HepG2 (cell line): ENCODE results near the gene UEVLD. TPM values are rescaled to one million over a fixed set of nuclear protein-coding genes. Genes with fewer than 3 reads are reported as not detected.

Source experiments
- ATAC-seq: fragments of 200-7000 bp; cut with Tn5 transposase; 3 replicates; pipeline ENCODE4 v1.9.1; 2020; ENCODE audit warnings: mild to moderate bottlenecking, moderate library complexity
- BruUV-seq: library from RNA; stranded (reverse); fragments of 400-500 nt; replicated peaks from 2 replicates; lab custom pipeline; 2021; lab: Mats Ljungman, UMichigan
- CTCF ChIA-PET: fragments of 300-600 bp; formaldehyde crosslinking; extraction: SDS; loops from one replicate; lab custom pipeline; 2021; ENCODE audit warnings: low total read pairs, inconsistent platforms, low intra/inter-chr PET ratio; lab: Yijun Ruan, JAX
- POLR2A ChIA-PET: fragments of 350-600 bp; sonication (Branson Sonifier 250); formaldehyde crosslinking; loops from one replicate; lab custom pipeline; 2020; ENCODE audit warnings: antibody characterized with exemption, inconsistent platforms; lab: Yijun Ruan, JAX
- DNase-seq: peaks from one replicate; pipeline ENCODE4 v3.0.0-alpha.2; 2015; ENCODE audit warnings: low spot score
- FAIRE-seq: peaks from 3 replicates; lab custom pipeline; 2011; peaks lifted over from hg19 to GRCh38; lab: Jason Lieb, UNC
- H2AFZ ChIP-seq: one replicate; pipeline ENCODE4 v1.6.1; 2011; ENCODE audit warnings: low read length, inconsistent platforms
- H3K27ac ChIP-seq: fragments of 300-600 bp; 3 replicates; pipeline ENCODE4 v1.8.0; 2011; ENCODE audit warnings: mixed run types, mild to moderate bottlenecking, mixed read lengths, low read length, inconsistent platforms; ENCODE audit not compliant: insufficient read depth; ENCODE audit errors: extremely low read length
- H3K27me3 ChIP-seq, 2 experiments: fragments of 200-600 bp in 1 of 2; 2 replicates in 1 of 2; 3 replicates in 1 of 2; pipeline versions ENCODE4 v1.6.0 to v1.8.0; 2011; ENCODE audit warnings: low read length in 2 of 2, mild to moderate bottlenecking in 2 of 2, moderate library complexity in 2 of 2, inconsistent platforms in 1 of 2; ENCODE audit not compliant: insufficient read depth in 2 of 2, control insufficient read depth in 1 of 2
- H3K36me3 ChIP-seq, 2 experiments: fragments of 200-600 bp in 1 of 2; replicated peaks in 1 of 2; 2 replicates in 1 of 2; 3 replicates in 1 of 2; pipeline versions ENCODE4 v1.5.1 to v1.8.0; 2011; ENCODE audit warnings: low read length in 2 of 2, inconsistent platforms in 1 of 2; ENCODE audit not compliant: insufficient read depth in 2 of 2, control insufficient read depth in 1 of 2
- H3K4me1 ChIP-seq: 2 replicates; pipeline ENCODE4 v1.5.1; 2012; ENCODE audit warnings: low read length, inconsistent platforms; ENCODE audit not compliant: insufficient read depth
- H3K4me2 ChIP-seq: 2 replicates; pipeline ENCODE4 v1.6.0; 2011; ENCODE audit warnings: low read depth, low read length, inconsistent platforms
- H3K4me3 ChIP-seq, 3 experiments: fragments of 200-600 bp in 1 of 3; sonication (generic), shearing (Covaris generic) in 1 of 3; replicated peaks in 1 of 3; 2 replicates each; pipeline ENCODE4 v1.5.1; 2011 to 2016; ENCODE audit warnings: low read length in 3 of 3, inconsistent platforms in 2 of 3, low read depth in 2 of 3, mild to moderate bottlenecking in 2 of 3, control low read depth in 1 of 3, mixed read lengths in 1 of 3; ENCODE audit not compliant: insufficient read depth in 1 of 3
- H3K79me2 ChIP-seq: one replicate; pipeline ENCODE4 v1.6.1; 2011; ENCODE audit warnings: low read length, inconsistent platforms; ENCODE audit not compliant: insufficient read depth
- H3K9ac ChIP-seq: 2 replicates; pipeline ENCODE4 v1.6.0; 2011; ENCODE audit warnings: mild to moderate bottlenecking, low read depth, low read length, inconsistent platforms; ENCODE audit not compliant: insufficient read depth
- H3K9me3 ChIP-seq: 2 replicates; pipeline ENCODE4 v1.5.1; 2012; ENCODE audit warnings: mild to moderate bottlenecking, low read length
- H4K20me1 ChIP-seq: 2 replicates; pipeline ENCODE4 v1.6.0; 2011; ENCODE audit warnings: inconsistent platforms, mild to moderate bottlenecking, low read length, moderate library complexity; ENCODE audit not compliant: insufficient read depth
- ARID3A ChIP-seq: IDR thresholded peaks from 2 replicates; pipeline ENCODE4 v1.6.1; 2012; ENCODE audit warnings: low read depth, low read length, improper control_type of control experiment
- CAMTA2 ChIP-seq: sonication (generic); formaldehyde crosslinking; IDR thresholded peaks from 2 replicates; pipeline ENCODE4 v1.4.0; 2020; ENCODE audit warnings: mild to moderate bottlenecking, missing genetic modification reagents, borderline replicate concordance
- CEBPB ChIP-seq: IDR thresholded peaks from 2 replicates; pipeline ENCODE4 v1.6.1; 2011; ENCODE audit warnings: low read depth, low read length, improper control_type of control experiment, borderline replicate concordance
- JDP2 ChIP-seq: sonication (generic); formaldehyde crosslinking; IDR thresholded peaks from 2 replicates; pipeline ENCODE4 v1.8.1; 2022; ENCODE audit warnings: missing genetic modification reagents, borderline replicate concordance
- KDM1A ChIP-seq: IDR thresholded peaks from 2 replicates; pipeline ENCODE4 v1.6.1; 2016; ENCODE audit warnings: missing compliant biosample characterization
- NFIB ChIP-seq: sonication (generic); formaldehyde crosslinking; IDR thresholded peaks from 2 replicates; pipeline ENCODE4 v1.9.0; 2021; ENCODE audit warnings: missing genetic modification reagents, mild to moderate bottlenecking, borderline replicate concordance
- PCBP1 ChIP-seq: fragments of 200-400 bp; formaldehyde crosslinking; IDR thresholded peaks from 2 replicates; pipeline ENCODE4 v1.6.1; 2017; ENCODE audit warnings: mild to moderate bottlenecking, low read depth, low read length, borderline replicate concordance
- PRDM4 ChIP-seq: sonication (generic); formaldehyde crosslinking; IDR thresholded peaks from 2 replicates; pipeline ENCODE4 v1.9.0; 2021; ENCODE audit warnings: missing genetic modification reagents, borderline replicate concordance
- RBM39 ChIP-seq: fragments of 200-400 bp; formaldehyde crosslinking; IDR thresholded peaks from one replicate; pipeline ENCODE4 v1.6.1; 2018; ENCODE audit warnings: antibody characterized with exemption, mild to moderate bottlenecking, low read depth, low read length; ENCODE audit not compliant: poor library complexity, severe bottlenecking
- RFXANK ChIP-seq: IDR thresholded peaks from 2 replicates; pipeline ENCODE4 v1.6.1; 2016
- SP2 ChIP-seq: sonication (generic); formaldehyde crosslinking; IDR thresholded peaks from 2 replicates; pipeline ENCODE4 v1.5.1; 2020; ENCODE audit warnings: mild to moderate bottlenecking, missing genetic modification reagents
- YEATS2 ChIP-seq: sonication (generic); formaldehyde crosslinking; IDR thresholded peaks from 2 replicates; pipeline ENCODE4 v1.4.0; 2020; ENCODE audit warnings: missing genetic modification reagents, borderline replicate concordance
- ZFP82 ChIP-seq: sonication (generic); formaldehyde crosslinking; IDR thresholded peaks from 2 replicates; pipeline ENCODE4 v1.5.1; 2020; ENCODE audit warnings: mild to moderate bottlenecking, missing genetic modification reagents, borderline replicate concordance
- ZNF484 ChIP-seq: sonication (generic); formaldehyde crosslinking; IDR thresholded peaks from 2 replicates; pipeline ENCODE4 v1.5.1; 2020; ENCODE audit warnings: mild to moderate bottlenecking, low read depth, missing genetic modification reagents, borderline replicate concordance
- ZNF567 ChIP-seq: sonication (generic); formaldehyde crosslinking; IDR thresholded peaks from 2 replicates; pipeline ENCODE4 v1.8.1; 2023; ENCODE audit warnings: mild to moderate bottlenecking, missing genetic modification reagents, borderline replicate concordance
- WGBS: methylation state at CpG from one replicate; pipeline ENCODE4 v1.1.6; 2017; ENCODE audit warnings: low lambda C conversion rate; 5-methylcytosine and 5-hydroxymethylcytosine counted together
- in situ Hi-C: cut with HindIII; loops from 2 replicates; pipeline ENCODE4 v1.10.0; 2017; ENCODE audit warnings: low pct_unique_long_range_greater_than_20kb; ENCODE audit not compliant: extremely low pct_ligation_motif_present
- intact Hi-C: fragments of 100-400 bp; cut with micrococcal nuclease; formaldehyde crosslinking; loops from one replicate; pipeline ENCODE4 v1.10.0; 2022; ENCODE audit not compliant: unreplicated experiment
- polyA plus RNA-seq, 8 experiments: library from polyadenylated mRNA; depleted of rRNA in 3 of 8; stranded (reverse) in 7 of 8; unstranded in 1 of 8; fragments of >200 nt; fragmentation: Illumina TruSeq in 4 of 8; extraction: Trizol in 4 of 8; gene quantifications; 2 replicates each; pipeline versions ENCODE4 v1.2.1 to v1.2.3, GENCODE V29; 2011 to 2016; ENCODE audit warnings: low read depth in 4 of 8, missing spikeins in 1 of 8, mixed read lengths in 1 of 8; ENCODE audit not compliant: insufficient read depth in 1 of 8
- total RNA-seq, 5 experiments: library from RNA; depleted of rRNA; stranded (reverse); fragments of >200 nt; fragmentation: Illumina TruSeq; extraction: Trizol; gene quantifications; 2 replicates each; pipeline ENCODE4 v1.2.3, GENCODE V29; 2016; ENCODE audit warnings: low read depth in 1 of 5

UEVLD gene
- total and polyA plus RNA-seq, 2 of the 13 experiments (the other 11 are each of a cell fraction or from before 2014, with no cell fraction given): 5.7 to 13.7 TPM

GRCh38 chr11:18490736-18491485 lies 97.6 kb downstream of the UEVLD start (continued):
- no peak for TF ChIP-seq ARID3A
- no peak for TF ChIP-seq CEBPB
- TF ChIP-seq JDP2: no peak
- TF ChIP-seq ZNF567 (CRISPR knock-in tag): no peak
- TF ChIP-seq YEATS2 (CRISPR knock-in tag): no peak

DNA sequence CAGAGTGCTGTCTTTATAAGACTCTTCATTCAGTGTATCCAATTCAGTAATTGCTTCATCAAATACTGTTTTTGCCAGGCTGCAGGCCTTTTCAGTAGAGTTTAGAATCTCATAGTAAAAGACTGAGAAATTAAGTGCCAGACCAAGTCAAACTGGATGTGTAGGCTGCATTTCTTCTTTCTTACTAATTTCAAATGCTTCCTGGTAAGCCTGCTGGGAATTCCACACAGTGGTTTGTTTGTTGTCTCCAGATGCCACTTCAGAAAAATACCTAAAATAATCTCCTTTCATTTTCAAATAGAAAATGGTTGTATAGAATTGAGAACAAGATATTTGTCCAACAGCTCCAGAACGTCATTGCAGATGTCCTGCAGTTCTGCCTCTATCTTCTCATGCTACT lies 98.2 kb downstream of the UEVLD start:
- no peaks in the 10 kb centered on the region for H3K9me3 ChIP-seq
- no peak overlapping the region for H3K4me3 ChIP-seq
- peaks cover 7% of the 10 kb centered on the region; the same call in 1 of the 2 replicates for H3K4me1 ChIP-seq
- POLR2A ChIA-PET: no interaction called here
- TF ChIP-seq PRDM4 (CRISPR knock-in tag) (no peak), CAMTA2 (no peak), NFIB (CRISPR knock-in tag) (no peak), ZFP82 (CRISPR knock-in tag) (no peak), KDM1A (CRISPR knock-in tag) (no peak), PCBP1 (no peak), ZNF484 (no peak), RFXANK (no peak), SP2 (CRISPR knock-in tag) (no peak), RBM39 (no peak)
- H3K27ac ChIP-seq: no peak overlapping the region
- in situ Hi-C loops (no loop called here), intact Hi-C loops (no loop called here)
- CTCF ChIA-PET: no interaction called here
- peaks cover 8 to 50% of the 10 kb centered on the region in 2 experiments for H3K36me3 ChIP-seq
- no peak for FAIRE-seq
- WGBS: 86% methylated on average over 1 of the region's 1 CpG
- ATAC-seq: no peak
- H2AFZ ChIP-seq: no peak overlapping the region
- DNase-seq: no peak
- no peaks in the 10 kb centered on the region for H4K20me1 ChIP-seq
- no peak overlapping the region for H3K9ac ChIP-seq
- no peaks in the 10 kb centered on the region for H3K27me3 ChIP-seq
- H3K79me2 ChIP-seq: no peaks in the 10 kb centered on the region
- no peak overlapping the region for H3K4me2 ChIP-seq
- no TSS peak for BruUV-seq
